GM12874 (cell line): ENCODE measurements around the gene UMPS.

Experiments used
- CTCF ChIP-seq: IDR thresholded peaks from 2 replicates; pipeline ENCODE4 v1.5.1; 2011; ENCODE audit warnings: low read depth, mild to moderate bottlenecking, control low read depth, low read length, moderate library complexity; ENCODE audit not compliant: insufficient read depth

The UMPS gene

GRCh38 chr3:124688581-124689454 is 41.4 kb upstream of the UMPS start:
- peak; percentile 72 for TF ChIP-seq CTCF

DNA sequence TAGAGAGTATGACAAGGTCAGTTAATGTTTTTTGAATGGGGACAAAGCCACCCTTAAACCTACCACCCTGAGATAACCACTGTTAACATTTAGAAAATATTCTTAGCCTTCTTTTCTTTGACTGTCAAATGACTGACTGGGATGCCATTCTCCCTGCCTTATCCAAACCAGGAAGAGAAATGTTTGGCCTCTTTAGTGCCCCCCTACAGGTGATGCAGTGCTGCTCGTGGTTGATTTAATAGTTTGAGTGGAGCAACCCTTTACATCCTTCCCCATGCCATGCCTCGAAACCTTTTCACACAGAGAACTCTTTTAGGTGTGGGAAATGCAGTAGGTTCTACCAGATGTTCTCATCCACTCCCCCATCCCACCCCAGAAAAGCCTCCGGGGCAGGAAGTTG is 38.7 kb upstream of the UMPS start:
- no peak for TF ChIP-seq CTCF

GRCh38 chr3:124694486-124694885 is 35.8 kb upstream of the UMPS start:
- no peak for TF ChIP-seq CTCF

GRCh38 chr3:124695369-124695768 is 34.9 kb upstream of the UMPS start:
- TF ChIP-seq CTCF, result no peak

- no peak for TF ChIP-seq CTCF
Measured at GRCh38 chr3:124696006-124696405, 34.2 kb upstream of the UMPS start.

DNA sequence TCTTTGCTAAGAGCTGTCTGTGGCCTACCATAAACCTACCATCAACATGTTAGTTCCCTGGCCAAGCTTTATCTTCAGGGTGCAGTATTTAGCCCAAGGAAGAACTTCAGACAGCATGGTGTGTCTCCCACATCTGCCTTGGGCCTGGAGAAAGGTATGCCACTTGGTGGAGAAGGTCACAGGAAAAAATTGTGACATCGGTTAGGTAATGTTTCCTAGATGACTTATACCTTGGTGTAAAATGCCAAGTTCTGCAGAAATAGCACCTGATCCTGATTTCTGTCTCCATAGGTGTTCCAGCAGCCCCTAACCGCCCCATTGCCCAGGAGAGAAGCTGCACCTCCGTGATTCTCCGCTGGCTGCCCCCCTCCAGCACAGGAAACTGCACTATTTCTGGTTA is 33.0 kb upstream of the UMPS start:
- no peak for TF ChIP-seq CTCF

DNA sequence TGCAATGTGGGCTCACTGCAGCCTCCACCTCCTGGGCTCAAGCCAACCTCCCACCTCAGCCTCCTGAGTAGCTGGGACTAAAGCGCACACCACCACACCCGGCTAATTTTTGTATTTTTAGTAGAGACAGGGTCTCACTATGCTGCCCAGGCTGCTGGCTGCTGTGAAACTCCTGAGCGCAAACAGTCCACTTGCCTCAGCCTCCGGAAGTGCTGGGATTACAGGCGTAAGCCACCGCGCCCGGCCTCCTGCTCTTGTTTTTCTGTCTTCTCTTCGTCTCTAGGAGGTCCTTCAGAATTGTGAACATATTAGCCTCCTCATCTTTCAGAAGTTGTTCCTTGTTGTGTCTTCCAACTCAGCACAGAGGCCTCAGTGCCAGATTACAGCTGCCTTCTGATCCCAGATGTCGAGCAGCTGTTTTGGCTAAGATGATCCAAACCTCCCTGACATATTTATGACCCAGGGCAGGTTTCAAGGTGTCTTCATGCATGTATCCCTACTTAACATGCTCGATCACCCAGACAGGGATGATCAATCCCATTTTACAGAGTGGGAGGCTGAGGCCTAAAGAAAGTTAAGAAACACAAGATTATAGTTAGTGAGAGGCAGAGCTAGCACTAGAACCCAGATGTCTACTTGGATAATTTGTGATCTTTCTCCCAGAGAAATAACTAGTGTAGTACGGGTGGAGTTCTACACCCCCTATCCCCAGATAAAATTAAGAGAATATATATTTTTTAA is 32.1 kb upstream of the UMPS start:
- no peak for TF ChIP-seq CTCF
